NCI-H1092 (cell line): Measurements from ENCODE around the gene PCNX3.

ENCODE experiments used
- DNase-seq: peaks from one replicate; lab custom pipeline; 2025; lab: John Stamatoyannopoulos, UW

PCNX3 gene

GRCh38 chr11:65599216-65599954 is 16.2 kb upstream of the PCNX3 start:
- no peak for DNase-seq

DNA sequence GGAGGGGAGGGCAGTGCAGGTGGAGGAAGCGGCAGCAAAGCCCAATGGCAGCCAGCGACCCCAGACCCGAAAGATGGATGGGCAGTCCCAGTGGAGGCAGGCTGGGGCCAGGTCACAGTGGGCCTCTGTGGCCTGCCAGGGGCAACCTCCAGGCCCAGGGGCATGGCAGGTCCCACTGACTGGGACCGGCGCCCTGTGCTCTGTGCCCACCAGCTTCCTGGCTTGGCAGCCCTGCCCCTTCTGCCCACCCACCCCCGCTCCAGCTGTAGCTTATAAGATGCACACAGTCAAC is 15.7 kb upstream of the PCNX3 start:
- no peak for DNase-seq

GRCh38 chr11:65604258-65604657 is 11.3 kb upstream of the PCNX3 start:
- no peak for DNase-seq

- peak; percentile 83 for DNase-seq
These were observed 8.5 kb upstream of the PCNX3 start for GRCh38 chr11:65606876-65607613.

DNA sequence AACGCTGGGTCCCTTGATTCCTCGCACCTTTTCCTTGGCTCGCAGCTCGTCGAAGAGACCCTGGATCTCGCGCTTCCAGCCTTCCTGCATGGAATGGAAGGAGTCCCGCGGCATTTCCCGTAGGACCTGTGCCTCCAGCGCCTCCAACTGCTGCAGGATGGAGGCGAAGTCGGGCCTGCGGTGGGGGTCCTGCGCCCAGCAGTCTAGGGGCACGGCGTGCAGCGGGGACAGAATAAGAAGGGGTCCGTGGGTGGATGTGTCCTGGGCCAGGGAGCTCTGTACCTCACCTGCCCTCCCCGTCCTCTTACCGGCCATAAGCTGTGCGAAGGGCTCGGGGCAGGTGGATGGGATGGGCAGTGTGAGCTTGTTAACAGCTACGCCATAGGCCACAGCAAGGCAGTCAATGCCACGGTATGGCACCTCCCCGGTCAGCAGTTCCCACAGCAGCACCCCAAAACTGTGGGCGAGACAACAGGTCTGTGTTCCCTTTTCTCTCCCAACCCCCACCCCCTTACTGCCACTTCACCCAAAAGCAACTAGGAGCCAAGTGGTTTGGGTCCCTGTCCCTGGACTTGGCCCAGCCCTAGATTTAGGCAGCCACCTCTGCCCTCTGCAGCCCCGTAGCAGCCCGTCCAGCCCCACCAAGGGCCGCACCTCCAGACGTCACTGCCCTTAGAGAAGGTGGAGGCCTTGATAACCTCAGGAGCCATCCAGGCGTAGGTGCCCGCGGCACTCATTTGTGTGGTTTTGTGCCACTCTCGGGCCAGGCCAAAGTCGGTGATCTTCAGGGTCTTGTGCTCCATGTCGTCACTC is 7.8 kb upstream of the PCNX3 start:
- no peak for DNase-seq

DNA sequence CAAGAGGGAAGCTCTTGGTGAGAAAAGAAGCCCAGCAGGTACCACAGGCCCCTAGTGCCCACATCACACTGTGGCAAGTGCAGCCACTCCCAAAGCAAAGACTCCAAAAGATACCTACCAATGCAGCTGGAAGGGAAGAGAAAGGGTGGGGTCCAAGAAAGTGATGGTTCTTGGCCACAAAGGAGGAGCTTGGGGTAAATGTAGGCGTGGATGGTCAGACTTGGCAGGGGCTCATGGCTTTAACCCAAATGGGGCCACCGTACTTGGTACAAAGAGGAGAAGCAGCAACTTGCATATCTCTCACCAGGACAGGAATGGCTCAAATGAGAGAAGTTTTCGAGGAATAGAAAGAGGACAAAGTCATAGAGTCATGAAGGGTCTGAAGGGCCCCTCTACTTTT is 6.3 kb upstream of the PCNX3 start:
- no peak for DNase-seq

GRCh38 chr11:65609665-65610064 is 5.9 kb upstream of the PCNX3 start:
- no peak for DNase-seq

- DNase-seq = no peak
These were observed 5.2 kb upstream of the PCNX3 start for GRCh38 chr11:65610404-65610803.

GRCh38 chr11:65611028-65611757 is 4.4 kb upstream of the PCNX3 start:
- no peak for DNase-seq

DNA sequence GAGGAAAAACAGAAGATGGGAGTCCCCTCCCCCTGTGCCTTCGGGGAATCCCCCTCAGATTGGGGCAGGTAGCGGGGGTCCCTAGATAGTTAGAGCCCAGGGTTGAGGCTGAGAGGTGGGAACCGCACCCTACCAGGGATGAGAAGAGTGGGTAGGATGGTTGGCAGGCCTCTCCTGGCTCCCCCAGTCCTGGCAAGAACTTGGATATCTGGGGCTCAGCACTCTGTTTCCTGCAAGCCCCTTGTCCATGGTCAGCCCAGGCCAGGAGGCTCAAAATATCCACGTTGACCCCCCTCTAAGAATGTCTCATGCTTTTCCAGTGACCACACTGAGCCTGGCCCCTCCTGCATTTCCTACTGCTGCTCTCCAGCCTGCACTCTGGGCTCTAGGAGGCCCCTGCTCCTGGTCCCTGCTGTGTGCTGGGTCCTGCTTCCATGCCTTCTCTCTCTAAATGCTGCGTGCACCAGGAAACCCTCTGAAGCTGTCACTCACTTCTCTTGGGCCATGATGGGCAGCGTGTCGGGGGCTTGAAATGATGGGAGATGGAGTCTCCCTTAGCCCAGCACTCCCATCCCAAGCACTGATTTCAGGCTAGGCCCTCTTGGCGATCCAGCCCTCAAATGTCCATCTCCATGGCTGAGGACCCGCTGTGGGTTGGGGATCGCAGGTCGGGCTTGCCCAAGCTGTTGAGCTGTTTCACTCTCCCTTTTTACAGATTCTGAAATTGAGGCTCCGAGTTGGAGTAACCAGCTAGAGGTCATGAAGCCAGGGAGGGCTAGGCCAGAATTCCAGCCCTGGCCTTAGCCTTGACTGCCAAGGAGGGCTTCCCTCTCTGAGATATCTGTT is 3.6 kb upstream of the PCNX3 start:
- no peak for DNase-seq

DNA sequence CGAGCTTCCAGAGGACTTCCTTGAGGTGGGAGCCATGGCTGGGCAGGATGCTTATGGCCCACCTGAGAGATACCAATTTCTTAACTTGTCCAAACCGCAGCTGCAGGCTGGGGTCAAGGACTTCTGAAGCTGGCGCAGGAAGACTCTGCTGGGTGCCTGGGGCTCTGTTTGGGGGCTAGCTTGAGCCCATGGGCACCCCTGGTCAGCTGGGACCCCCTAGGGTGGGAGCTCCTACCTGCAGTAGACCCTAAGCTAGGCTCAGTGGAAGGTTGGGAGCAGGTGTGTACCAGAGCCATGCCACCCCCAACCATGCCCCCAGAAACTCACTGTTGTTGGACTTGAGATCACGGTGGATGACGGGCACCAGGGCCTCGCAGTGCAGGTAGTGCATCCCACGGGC is 2.9 kb upstream of the PCNX3 start:
- DNase-seq = no peak

GRCh38 chr11:65613091-65613928 is 2.3 kb upstream of the PCNX3 start:
- no peak for DNase-seq

DNA sequence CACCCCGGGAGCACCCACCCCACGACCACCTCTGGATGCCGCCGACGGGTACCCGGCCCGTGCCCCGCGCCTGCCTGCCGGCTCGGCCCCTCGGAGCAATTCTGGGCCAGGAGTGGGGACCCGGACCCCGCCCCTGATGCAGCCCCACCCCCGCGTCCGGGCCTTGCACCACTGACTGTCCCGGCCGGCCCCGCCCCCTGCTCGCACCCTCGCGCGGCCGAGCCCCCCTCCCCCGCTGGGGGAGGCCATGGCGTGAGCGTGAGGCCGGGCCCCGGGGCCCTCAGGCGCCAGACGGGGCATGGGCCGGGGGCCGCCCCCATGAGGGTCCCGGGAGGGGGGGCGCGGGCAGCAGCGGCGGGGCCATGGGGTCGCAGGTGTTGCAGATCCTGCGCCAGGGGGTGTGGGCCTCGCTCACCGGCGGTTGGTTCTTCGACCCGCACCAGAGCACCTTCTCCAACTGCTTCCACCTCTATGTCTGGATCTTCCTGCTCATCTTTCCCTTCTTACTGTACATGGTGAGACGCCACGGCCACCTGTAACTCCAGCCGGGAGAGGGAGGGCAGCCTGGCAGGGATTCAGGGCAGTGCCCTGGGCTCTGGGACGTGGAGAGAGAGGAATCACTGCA is 486 bp downstream of the PCNX3 start:
- DNase-seq = no peak

DNA sequence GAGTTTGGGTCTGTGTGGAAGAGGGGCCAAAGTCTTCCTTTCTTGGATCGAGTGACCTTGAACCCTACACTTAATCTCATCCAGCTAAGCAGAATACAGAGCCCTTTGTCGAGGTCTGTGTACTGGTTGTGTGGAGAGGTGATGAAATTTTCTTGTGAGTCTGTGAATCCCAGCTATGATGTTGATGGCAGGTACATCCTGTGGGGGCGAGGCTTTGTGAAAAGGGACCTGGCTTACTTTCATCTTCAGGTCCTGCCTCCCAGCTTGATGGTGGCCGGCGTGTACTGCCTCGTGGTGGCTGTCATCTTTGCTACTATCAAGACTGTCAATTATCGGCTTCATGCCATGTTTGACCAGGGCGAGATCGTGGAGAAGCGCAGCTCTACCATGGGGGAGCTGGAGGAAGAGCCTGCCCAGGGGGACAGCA is 1.0 kb downstream of the PCNX3 start:
- no peak for DNase-seq

DNA sequence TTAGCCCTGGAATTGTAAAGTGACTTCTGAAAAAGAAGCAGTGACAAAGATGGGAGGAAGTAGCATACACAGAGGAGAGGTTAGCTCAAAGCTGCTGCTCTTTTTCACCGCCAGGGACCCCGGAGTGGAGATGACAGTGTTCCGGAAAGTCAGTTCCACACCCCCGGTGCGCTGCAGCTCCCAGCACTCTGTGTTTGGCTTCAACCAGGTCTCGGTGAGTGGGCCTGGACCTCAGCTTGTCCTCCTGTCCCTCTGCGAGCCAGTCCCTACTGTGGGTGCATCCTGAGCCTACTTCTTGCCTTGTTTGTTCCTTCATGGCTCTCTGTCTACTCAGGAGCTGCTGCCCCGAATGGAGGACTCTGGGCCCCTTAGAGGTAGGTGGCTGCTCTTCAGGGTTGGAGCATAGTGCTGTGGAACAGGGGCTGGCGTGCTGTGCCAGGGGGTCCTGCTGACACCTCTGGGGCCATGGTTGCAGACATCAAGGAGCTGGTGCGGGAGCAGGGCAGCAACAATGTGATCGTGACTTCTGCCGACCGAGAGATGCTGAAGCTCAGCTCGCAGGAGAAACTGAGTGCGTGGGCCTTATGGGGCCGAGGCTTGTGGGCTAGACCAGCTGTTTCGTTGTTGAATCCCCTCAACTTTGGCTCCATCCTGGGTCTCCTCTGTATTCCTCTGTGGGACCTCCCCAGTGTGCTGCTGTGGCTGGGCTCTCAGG is 1.7 kb downstream of the PCNX3 start:
- no peak for DNase-seq

DNA sequence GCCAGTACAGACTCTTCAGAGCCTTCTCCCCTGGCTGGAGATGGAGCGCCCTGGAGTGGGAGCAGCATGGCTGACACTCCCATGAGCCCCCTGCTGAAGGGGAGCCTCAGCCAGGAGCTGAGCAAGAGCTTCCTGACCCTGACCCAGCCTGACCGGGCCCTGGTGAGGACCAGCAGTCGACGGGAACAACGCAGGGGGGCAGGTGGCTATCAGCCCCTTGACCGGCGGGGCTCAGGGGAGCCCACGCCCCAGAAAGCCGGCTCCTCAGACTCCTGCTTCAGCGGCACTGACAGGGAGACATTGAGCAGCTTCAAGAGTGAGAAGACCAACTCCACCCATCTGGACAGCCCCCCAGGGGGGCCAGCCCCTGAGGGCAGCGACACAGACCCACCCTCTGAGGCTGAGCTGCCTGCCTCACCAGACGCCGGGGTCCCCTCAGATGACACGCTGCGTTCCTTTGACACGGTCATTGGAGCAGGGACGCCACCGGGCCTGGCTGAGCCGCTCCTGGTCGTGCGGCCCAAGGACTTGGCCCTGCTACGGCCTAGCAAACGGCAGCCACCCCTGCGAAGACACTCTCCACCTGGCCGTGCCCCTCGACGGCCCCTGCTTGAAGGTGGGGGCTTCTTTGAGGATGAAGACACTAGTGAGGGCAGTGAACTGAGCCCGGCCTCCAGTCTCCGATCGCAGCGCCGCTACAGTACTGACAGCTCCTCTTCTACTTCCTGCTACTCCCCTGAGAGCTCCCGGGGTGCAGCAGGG is 2.6 kb downstream of the PCNX3 start:
- DNase-seq = no peak

- no peak for DNase-seq
These were observed 3.2 kb downstream of the PCNX3 start for GRCh38 chr11:65618763-65619162.

- DNase-seq = no peak
These were observed 3.8 kb downstream of the PCNX3 start for GRCh38 chr11:65619281-65619928.
